ENCODE measurements around the gene COX20. TPM values are rescaled to one million over a fixed set of nuclear protein-coding genes. Genes with fewer than 3 reads are reported as not detected.

The COX20 gene
- total RNA-seq, 2 experiments from 2014 or later = 33.1 to 34.7 TPM

DNA sequence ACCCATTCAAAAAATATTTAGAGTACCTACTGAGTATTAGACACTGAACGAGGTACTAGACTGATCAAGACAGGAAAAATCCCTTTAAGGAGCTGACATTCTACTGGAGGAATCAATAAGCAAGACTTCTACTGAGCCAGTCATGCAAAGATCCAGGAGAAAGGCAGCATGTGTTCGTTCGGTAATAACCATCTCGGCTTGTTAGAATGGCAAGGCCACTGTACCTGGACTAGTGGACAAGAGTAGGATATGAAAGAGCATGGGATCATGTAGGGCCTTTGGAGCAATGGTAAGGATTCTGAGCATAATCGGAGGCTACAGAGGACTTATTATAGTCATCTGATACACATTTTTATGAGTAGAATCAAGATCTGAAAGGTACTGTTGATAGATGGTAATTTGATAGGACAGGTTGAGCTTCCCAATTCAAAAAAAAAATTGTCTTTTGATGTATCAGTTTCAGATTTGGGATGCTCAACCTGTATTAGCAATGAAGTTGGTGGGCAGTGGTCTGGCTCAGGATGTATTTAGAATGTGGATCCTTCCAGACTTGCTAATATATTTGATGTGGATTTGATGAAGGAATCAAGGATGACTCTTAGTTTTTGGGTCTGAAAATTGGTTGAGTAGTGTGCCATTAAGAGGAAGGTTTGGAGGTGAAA is 2.3 kb downstream of the COX20 start:
- no peak for DNase-seq
- POLR2A ChIA-PET = interaction anchor here (16.7 kb wide), 1 partner anchor 18 kb away, joined by 554 read pairs; the partner anchor contains the start of gene HNRNPU
- Mint-ChIP-seq H3K9me3 (no peaks in the 10 kb centered on the region), H3K4me1 (ENCODE audit: low read depth) (peaks cover 53% of the 10 kb centered on the region), H3K27ac (peak overlapping the region; percentile 98), H3K27me3 (no peaks in the 10 kb centered on the region), H3K4me3 (peak overlapping the region; percentile 93), H3K36me3 (ENCODE audit: low read depth) (peaks cover 62% of the 10 kb centered on the region)
- intact Hi-C loops (cut with micrococcal nuclease) = loop anchor here (10.0 kb wide), 1 partner anchor 137 kb away; no protein-coding TSS in a partner anchor
- ATAC-seq = no peak
- CTCF ChIA-PET = interaction anchor here (1.2 to 2.7 kb wide), 5 partner anchors 10 to 206 kb away, joined by 3 to 16 read pairs (median 5); no protein-coding TSS in a partner anchor
- TF ChIP-seq, protein P1, sequence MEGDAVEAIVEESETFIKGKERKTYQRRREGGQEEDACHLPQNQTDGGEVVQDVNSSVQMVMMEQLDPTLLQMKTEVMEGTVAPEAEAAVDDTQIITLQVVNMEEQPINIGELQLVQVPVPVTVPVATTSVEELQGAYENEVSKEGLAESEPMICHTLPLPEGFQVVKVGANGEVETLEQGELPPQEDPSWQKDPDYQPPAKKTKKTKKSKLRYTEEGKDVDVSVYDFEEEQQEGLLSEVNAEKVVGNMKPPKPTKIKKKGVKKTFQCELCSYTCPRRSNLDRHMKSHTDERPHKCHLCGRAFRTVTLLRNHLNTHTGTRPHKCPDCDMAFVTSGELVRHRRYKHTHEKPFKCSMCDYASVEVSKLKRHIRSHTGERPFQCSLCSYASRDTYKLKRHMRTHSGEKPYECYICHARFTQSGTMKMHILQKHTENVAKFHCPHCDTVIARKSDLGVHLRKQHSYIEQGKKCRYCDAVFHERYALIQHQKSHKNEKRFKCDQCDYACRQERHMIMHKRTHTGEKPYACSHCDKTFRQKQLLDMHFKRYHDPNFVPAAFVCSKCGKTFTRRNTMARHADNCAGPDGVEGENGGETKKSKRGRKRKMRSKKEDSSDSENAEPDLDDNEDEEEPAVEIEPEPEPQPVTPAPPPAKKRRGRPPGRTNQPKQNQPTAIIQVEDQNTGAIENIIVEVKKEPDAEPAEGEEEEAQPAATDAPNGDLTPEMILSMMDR (IDR thresholded peaks at IDR 0.05) = no peak

DNA sequence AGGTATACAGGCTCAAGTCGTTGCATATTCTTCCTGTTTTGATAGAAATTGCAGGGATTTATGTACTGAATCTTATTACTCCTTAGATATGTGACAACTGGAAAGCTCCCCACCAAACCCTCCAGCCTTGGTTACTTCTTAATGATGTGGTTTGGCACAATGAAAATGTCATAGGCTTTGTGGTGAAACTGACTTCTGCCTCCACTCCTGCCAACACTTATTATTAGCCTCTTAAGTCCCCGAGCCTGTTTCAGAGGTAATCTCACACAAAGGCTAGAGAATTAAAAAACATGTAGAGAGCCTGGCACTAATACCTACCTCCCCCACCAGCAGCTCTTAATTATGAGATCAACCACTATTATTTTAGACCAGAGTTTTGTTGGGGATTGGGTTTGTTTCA is 4.2 kb downstream of the COX20 start:
- ChIA-PET POLR2A (interaction anchor here (1.2 to 16.7 kb wide), 2 partner anchors 16 to 389 kb away, joined by 3 to 554 read pairs; partner anchors contain the start of gene HNRNPU), CTCF (interaction anchor here (0.7 to 1.7 kb wide), 6 partner anchors 11 to 203 kb away, joined by 3 to 13 read pairs (median 4); no protein-coding TSS in a partner anchor)
- ATAC-seq = no peak
- TF ChIP-seq, protein P1 (IDR thresholded peaks at IDR 0.05) = no peak
- peak overlapping the region; percentile 8 for H3K4me3 Mint-ChIP-seq
- peaks cover 64% of the 10 kb centered on the region for H3K4me1 Mint-ChIP-seq (ENCODE audit: low read depth)
- H3K27me3 Mint-ChIP-seq = no peaks in the 10 kb centered on the region
- DNase-seq = peak; percentile 14
- H3K9me3 Mint-ChIP-seq = no peaks in the 10 kb centered on the region
- intact Hi-C loops (cut with micrococcal nuclease) = loop anchor here (10.0 kb wide), 1 partner anchor 135 kb away; no protein-coding TSS in a partner anchor
- peak overlapping the region; percentile 98 for H3K27ac Mint-ChIP-seq
- H3K36me3 Mint-ChIP-seq (ENCODE audit: low read depth) = peaks cover 76% of the 10 kb centered on the region

DNA sequence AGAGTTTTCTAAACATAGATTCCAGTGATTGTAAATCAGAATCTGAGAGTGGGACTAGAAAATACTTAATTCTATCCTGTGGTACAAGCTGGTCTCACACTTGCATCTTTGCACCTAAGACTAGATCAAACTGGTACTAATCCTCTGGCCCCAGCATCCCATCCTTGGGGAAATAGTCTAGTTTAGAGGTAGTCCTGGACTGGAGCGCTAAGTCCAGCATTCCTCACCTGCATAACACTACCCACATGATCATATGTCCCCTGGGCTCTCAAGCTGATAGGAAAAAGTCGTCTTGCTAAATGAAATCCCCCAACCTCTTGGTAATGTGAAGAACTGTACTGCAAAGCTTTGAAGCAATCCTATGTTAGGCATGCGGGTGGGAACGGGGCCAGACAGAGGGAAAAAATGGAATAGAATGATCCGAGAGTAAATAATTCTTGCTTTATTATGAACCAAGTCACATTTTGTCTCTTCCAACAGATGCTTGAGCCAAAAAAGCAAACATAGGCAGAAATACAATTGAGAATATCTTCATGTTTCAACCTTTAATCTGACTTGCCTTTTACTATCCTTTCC is 4.8 kb downstream of the COX20 start:
- Mint-ChIP-seq H3K9me3 (no peaks in the 10 kb centered on the region), H3K27me3 (no peaks in the 10 kb centered on the region), H3K27ac (peak overlapping the region; percentile 51), H3K4me1 (ENCODE audit: low read depth) (peaks cover 69% of the 10 kb centered on the region), H3K36me3 (ENCODE audit: low read depth) (peaks cover 81% of the 10 kb centered on the region), H3K4me3 (peak overlapping the region; percentile 4)
- ChIA-PET POLR2A (interaction anchor here (16.7 kb wide), 1 partner anchor 15 kb away, joined by 554 read pairs; the partner anchor contains the start of gene HNRNPU), CTCF (interaction anchor here (0.6 to 1.7 kb wide), 6 partner anchors 16 to 202 kb away, joined by 3 to 13 read pairs (median 4); no protein-coding TSS in a partner anchor)
- TF ChIP-seq, protein P1 (IDR thresholded peaks at IDR 0.05) = no peak
- no peak for DNase-seq
- intact Hi-C loops (cut with micrococcal nuclease) = no loop called here
- no peak for ATAC-seq

DNA sequence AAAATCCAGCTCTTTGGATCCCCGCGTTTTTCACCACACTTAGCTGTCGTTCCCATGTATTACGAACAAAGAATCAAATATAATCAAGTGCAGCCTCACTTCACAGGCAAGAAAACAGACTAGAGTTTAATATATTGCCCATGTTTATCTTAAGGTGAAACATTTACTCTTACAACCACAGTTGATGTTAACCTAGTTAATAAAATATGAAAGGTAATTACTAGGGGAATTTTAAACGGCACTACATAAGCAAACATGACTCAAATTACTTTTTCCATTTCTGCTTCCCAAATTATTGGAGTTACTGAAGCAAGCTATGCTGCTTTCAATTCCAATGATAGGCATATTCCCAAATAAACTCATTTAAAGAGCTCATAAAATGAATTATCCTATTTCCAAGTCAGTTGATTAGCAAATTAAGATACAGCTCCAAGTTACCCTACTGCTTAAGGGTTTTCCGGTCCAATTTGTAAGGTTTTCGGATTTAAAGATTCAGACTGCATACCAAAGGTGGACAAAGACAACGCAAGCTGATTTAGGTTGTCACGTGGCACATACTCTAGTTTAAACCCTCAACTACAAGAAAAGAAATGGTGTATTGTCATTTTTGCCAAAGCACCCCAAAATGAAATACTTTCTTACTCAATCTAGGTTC is 5.9 kb downstream of the COX20 start:
- Mint-ChIP-seq H3K36me3 (ENCODE audit: low read depth) (peaks cover 84% of the 10 kb centered on the region), H3K9me3 (no peaks in the 10 kb centered on the region), H3K4me1 (ENCODE audit: low read depth) (peaks cover 76% of the 10 kb centered on the region), H3K27ac (peak overlapping the region; percentile 49), H3K4me3 (no peak overlapping the region), H3K27me3 (no peaks in the 10 kb centered on the region)
- ATAC-seq (no peak), DNase-seq (no peak)
- intact Hi-C loops (cut with micrococcal nuclease) = no loop called here
- ChIA-PET CTCF (interaction anchor here (0.7 to 1.3 kb wide), 3 partner anchors 9 to 201 kb away, joined by 3 to 4 read pairs (median 4); no protein-coding TSS in a partner anchor), POLR2A (interaction anchor here (16.7 kb wide), 1 partner anchor 14 kb away, joined by 554 read pairs; the partner anchor contains the start of gene HNRNPU)
- TF ChIP-seq, protein P1 (IDR thresholded peaks at IDR 0.05) = no peak

Measured in activated CD8-positive, alpha-beta T cell treated with anti-CD3 and anti-CD28 coated beads for 36 hours (primary cell).